Left lung (tissue), 10 donors: ENCODE results near the gene NFKBIE. TPM values are rescaled to one million over a fixed set of nuclear protein-coding genes. Genes with fewer than 3 reads are reported as not detected.

Experiments
- ATAC-seq: fragments of 200-7000 bp; cut with Tn5 transposase; one replicate; pipeline ENCODE4 v1.9.1; 2020; ENCODE audit warnings: moderate library complexity
- DNase-seq, 4 donors: peaks; one replicate each; pipeline ENCODE4 v3.0.0-alpha.2; 2013 to 2020
- H3K27ac ChIP-seq, 2 donors: fragments of 200-600 bp; sonication (generic) in 1 of 2; one replicate each; pipeline versions ENCODE4 v1.5.0 to v1.8.0; 2020 to 2021
- H3K27me3 ChIP-seq, 2 donors: fragments of 200-600 bp; sonication (generic) in 1 of 2; one replicate each; pipeline versions ENCODE4 v1.5.0 to v1.8.0; 2020 to 2021
- H3K36me3 ChIP-seq, 2 donors: fragments of 200-600 bp; sonication (generic) in 1 of 2; one replicate each; pipeline versions ENCODE4 v1.5.0 to v1.8.0; 2020 to 2021
- H3K4me1 ChIP-seq, 2 donors: fragments of 200-600 bp; one replicate each; pipeline ENCODE4 v1.8.0; 2021
- H3K4me3 ChIP-seq, 2 donors: fragments of 200-600 bp; sonication (generic) in 1 of 2; one replicate each; pipeline versions ENCODE4 v1.5.0 to v1.8.0; 2020 to 2021; ENCODE audit warnings: mild to moderate bottlenecking in 1 of 2
- H3K9me3 ChIP-seq, 2 donors: fragments of 200-600 bp; sonication (generic) in 1 of 2; one replicate each; pipeline versions ENCODE4 v1.5.0 to v1.8.0; 2020 to 2021
- intact Hi-C, 2 donors: fragments of 100-400 bp; cut with DNase I; formaldehyde crosslinking; loops; one replicate each; pipeline versions ENCODE4 v1.11.2 to v1.14.2; 2022
- polyA plus RNA-seq, 6 donors: library from polyadenylated mRNA; unstranded; fragments of 120-200 nt; gene quantifications; one replicate each; pipeline ENCODE4 v1.2.1, GENCODE V29; 2013; ENCODE audit not compliant: insufficient read length in 6 of 6
- total RNA-seq, 2 donors: library from RNA; stranded (reverse); fragmentation: NEBNext Ultra II Directional; extraction: Animal tissue kit (Norgen Biotek cat#: 25700); gene quantifications; one replicate each; pipeline ENCODE4 v1.2.1, GENCODE V29; 2021
- TF ChIP-seq, protein P1 (sequence below), 2 donors: fragments of 200-600 bp; sonication (generic) in 1 of 2; IDR thresholded peaks; one replicate each; pipeline versions ENCODE4 v1.5.0 to v1.8.0; 2021; ENCODE audit warnings: antibody characterized with exemption in 2 of 2
- donor health status: DM: no; HTN: yes; CAD: no.
- donor health status: DM: no; HTN: no; CAD: no.

NFKBIE gene
- total and polyA plus RNA-seq, 8 donors = 7.5 to 19.3 (median 8.9) TPM

DNA sequence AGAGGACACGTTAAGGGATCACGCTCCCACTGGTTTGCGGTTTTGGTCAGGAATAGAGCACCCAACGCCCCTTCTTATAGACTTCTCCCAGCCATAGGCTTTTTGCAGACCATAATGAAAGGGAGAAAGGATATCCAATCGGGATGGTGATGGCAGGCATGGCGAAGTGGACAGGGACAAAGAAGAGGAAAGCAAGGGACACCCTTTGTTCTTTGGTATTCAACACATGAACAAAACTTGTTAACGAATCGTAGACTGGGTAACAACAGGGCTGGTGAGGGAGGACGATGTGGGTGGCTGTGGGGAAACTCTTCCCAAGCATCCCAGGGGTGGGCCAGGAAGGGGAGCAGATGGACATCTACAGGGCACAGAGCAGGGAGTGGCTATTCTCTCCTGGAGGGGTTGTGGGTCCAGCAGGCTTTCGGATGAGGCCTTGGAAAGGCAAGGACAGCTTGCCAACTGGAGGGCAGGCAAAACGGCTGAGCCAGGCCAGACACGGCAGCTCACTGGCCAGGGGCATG is 19.9 kb downstream of the NFKBIE start:
- TF ChIP-seq, protein P1, sequence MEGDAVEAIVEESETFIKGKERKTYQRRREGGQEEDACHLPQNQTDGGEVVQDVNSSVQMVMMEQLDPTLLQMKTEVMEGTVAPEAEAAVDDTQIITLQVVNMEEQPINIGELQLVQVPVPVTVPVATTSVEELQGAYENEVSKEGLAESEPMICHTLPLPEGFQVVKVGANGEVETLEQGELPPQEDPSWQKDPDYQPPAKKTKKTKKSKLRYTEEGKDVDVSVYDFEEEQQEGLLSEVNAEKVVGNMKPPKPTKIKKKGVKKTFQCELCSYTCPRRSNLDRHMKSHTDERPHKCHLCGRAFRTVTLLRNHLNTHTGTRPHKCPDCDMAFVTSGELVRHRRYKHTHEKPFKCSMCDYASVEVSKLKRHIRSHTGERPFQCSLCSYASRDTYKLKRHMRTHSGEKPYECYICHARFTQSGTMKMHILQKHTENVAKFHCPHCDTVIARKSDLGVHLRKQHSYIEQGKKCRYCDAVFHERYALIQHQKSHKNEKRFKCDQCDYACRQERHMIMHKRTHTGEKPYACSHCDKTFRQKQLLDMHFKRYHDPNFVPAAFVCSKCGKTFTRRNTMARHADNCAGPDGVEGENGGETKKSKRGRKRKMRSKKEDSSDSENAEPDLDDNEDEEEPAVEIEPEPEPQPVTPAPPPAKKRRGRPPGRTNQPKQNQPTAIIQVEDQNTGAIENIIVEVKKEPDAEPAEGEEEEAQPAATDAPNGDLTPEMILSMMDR (IDR thresholded peaks at IDR 0.05) = no peak
- peaks cover 1 to 23% of the 10 kb centered on the region in 2 donors for H3K36me3 ChIP-seq
- peak overlapping the region; percentile 95 to 99 for H3K27ac ChIP-seq
- H3K27me3 ChIP-seq = no peaks in the 10 kb centered on the region
- peaks cover 16 to 38% of the 10 kb centered on the region in 2 donors for H3K4me1 ChIP-seq
- DNase-seq (no peak), ATAC-seq (no peak)
- H3K4me3 ChIP-seq = peak overlapping the region; percentile 64 to 88
- no peaks in the 10 kb centered on the region for H3K9me3 ChIP-seq
- intact Hi-C loops = no loop called here

DNA sequence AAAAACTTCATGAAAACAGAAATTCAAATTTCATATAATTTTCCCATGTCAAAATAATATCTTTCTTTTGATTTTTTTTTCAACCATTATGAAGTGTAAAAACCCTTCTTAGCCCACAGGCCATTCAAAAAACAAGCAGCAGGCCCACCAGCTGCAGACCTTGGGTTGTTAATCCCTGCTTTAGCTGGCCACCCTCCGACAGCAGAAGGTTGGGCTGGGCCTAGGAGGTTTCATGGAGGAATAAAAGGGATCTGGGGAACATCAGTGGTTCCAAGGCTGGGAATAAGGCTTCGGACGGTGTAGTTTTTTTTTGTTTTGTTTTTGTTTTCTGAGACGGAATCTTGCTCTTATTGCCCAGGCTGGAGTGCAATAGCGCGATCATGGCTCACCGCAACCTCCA is 22.0 kb downstream of the NFKBIE start:
- no peak for ATAC-seq

DNA sequence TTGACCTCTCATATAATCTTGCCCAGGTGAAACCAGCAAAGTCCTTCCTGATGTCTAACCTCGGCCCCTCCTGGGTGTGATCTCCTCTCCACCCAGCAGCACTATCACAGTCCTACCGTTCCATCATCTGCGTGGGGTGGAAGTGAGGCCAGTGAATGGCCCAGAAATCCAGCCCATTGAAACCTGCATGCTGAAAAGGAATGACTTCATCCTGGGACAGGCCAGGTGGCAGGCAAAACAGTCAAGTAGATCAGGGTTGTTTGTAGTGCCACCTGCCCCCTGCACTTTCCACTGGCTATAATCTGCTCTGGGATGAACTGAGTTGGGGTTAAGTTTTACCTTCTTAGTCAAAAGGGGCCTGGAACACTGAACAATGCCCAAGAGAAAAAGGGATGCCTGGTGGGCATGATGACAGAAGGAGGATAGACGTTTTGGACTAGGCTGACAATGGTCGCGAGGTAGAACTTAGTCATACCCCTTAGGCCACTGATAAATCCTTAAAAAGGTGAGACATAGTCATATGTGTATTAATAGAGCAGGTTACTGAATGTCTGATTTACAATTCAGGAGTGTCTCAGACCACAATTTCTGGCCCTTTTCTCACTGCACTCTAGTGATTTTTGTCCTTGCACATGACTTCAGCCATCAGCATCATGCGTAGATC is 26.5 kb downstream of the NFKBIE start:
- H3K27ac ChIP-seq = no peak overlapping the region
- TF ChIP-seq, protein P1 (IDR thresholded peaks at IDR 0.05) = no peak
- intact Hi-C loops = loop anchor here in 1 of 2 donors (5.0 kb wide), 1 partner anchor 67 kb away; no protein-coding TSS in a partner anchor

More for the DNA sequence above, 22.0 kb downstream of the NFKBIE start:
- Histone ChIP-seq H3K4me3 (no peak overlapping the region), H3K36me3 (peaks cover 0 to 2% of the 10 kb centered on the region in 2 donors), H3K4me1 (peaks cover 4 to 17% of the 10 kb centered on the region in 2 donors), H3K27ac (no peak overlapping the region), H3K27me3 (no peaks in the 10 kb centered on the region), H3K9me3 (no peaks in the 10 kb centered on the region)
- intact Hi-C loops = no loop called here
- TF ChIP-seq, protein P1 (IDR thresholded peaks at IDR 0.05) = no peak
- DNase-seq = no peak

DNA sequence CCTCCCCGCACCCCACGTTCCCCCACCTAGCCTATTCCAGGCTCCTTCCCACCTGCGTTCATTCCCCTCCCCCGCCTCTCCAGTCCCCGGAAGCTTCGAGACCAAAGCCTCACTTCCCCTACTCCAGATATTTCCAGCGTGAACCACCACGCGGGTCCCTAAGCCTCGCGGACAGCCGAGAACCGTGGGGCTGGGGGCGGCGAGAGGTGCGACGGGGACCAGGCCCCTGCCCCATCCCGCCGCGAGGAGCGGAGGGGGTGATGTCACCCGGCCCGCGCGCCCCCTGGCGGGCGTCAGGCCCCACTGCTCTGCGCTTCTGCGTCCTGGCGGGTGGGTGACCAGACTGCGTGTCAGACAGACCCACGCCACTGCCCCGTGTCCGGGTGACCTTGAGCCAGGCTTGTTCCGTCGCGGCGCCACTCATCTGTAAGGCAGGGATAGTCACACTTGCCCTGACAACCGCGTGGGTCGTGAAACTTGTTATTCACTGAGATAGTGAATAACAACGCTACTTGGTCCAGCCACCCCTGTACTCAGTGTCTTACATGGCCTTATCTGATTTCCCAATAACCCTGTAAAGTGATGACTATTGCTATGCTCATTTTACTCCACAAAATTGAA is 27.4 kb downstream of the NFKBIE start:
- peak overlapping the region; percentile 42 to 57 for H3K4me3 ChIP-seq
- H3K27ac ChIP-seq = peak overlapping the region; percentile 81 to 91
- DNase-seq (peak; percentile 72 to 98 (median 85)), ATAC-seq (peak; percentile 90)
- intact Hi-C loops = loop anchor here in 1 of 2 donors (5.0 kb wide), 1 partner anchor 66 kb away; no protein-coding TSS in a partner anchor
- peaks cover 10 to 51% of the 10 kb centered on the region in 2 donors for H3K4me1 ChIP-seq
- H3K36me3 ChIP-seq = peaks cover 0 to 3% of the 10 kb centered on the region in 2 donors
- H3K9me3 ChIP-seq = no peaks in the 10 kb centered on the region
- TF ChIP-seq, protein P1 (IDR thresholded peaks at IDR 0.05) = peak; percentile 97 to 99
- no peaks in the 10 kb centered on the region for H3K27me3 ChIP-seq

More for the DNA sequence above, 26.5 kb downstream of the NFKBIE start:
- H3K36me3 ChIP-seq = no peaks in the 10 kb centered on the region
- no peaks in the 10 kb centered on the region for H3K9me3 ChIP-seq
- no peaks in the 10 kb centered on the region for H3K27me3 ChIP-seq
- ATAC-seq (no peak), DNase-seq (no peak)
- H3K4me1 ChIP-seq = peaks cover 10 to 42% of the 10 kb centered on the region in 2 donors
- no peak overlapping the region for H3K4me3 ChIP-seq
